GM21825 (cell line): Measurements from ENCODE around the gene CFAP46.
"Not testable (repeated sequence)": the region's sequence is repeated elsewhere in the genome, so short reads cannot be mapped to it uniquely, and the experiment has no call there.

ENCODE experiments used
- ATAC-seq: cut with Tn5 transposase; IDR thresholded peaks from one replicate; pipeline ENCODE4 v1.9.1; 2021; ENCODE audit warnings: mild to moderate bottlenecking, moderate library complexity; ENCODE audit not compliant: unreplicated experiment

The CFAP46 gene

DNA sequence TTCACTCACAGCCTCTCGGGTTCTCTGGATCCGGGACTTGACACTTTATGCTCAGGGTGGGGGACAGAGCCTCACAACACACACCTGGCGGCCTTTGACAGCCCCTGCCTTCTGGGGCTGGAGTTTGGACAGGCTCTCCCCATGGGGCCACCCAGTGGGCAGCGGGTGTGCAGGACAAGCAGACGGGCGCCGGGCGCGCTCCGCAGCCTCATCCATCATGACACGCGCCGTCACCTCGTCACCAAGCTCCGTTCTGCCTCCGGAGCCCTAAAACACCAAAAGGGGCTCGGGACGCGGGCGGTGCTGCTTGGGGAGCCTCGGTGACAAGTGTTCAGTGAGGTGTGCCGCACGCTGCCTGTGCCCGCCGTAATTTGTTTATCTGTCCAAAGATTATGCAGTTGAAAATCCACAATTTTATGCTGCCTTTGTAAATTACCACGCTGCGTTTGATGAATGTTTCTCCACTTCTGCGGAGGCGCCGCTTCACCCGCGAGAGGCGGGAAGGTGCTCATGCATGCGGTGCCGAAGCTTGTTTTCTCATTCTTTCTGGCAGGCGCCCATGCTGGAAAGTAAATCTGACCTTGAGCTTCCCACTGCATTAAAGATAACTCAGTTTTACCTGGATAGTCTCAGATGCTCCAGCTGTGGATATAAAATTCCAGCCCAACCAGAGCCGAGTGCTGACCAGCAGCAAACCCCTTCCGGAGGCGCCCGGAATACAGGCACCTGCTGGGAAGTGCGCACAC, 162.6 kb downstream of the CFAP46 start:
- ATAC-seq = no peak

DNA sequence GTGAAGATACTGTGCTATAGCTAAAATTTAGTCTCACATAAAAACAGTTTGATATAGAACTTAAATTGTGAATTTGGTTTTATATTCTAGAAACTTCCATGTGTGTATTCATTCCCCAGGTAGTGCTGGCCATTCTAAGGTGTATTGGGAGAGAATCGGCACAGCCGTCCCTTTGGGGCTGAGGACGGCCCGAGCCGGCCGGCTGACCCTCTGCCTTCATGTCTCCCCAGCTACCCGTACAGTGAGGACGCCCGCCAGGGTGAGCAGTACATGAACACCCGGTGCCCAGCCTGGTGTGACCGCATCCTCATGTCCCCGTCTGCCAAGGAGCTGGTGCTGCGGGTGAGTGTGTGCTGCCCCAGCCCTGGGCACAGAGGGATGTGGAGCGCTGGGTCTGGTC, 164.9 kb downstream of the CFAP46 start:
- ATAC-seq = no peak

DNA sequence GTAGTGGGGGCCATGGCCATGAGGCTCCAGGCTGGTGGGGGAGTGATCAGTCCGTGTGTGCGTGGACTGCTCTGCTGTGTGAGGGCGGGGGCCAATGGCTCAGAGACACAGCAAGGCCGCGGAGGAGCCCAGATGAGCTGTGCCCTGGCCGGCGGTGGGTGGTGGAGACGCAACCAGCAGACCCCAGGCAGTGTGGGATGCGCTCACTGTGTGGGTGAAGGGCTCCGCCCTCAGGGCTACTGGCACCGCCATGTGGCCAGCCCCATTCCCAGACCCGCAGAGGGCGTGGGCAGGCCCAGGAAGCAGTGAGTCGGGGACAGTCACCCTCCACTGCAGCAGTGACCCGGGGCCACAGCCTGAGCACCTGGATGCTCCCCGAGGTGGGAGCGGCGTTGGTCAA, 165.5 kb downstream of the CFAP46 start:
- no peak for ATAC-seq

DNA sequence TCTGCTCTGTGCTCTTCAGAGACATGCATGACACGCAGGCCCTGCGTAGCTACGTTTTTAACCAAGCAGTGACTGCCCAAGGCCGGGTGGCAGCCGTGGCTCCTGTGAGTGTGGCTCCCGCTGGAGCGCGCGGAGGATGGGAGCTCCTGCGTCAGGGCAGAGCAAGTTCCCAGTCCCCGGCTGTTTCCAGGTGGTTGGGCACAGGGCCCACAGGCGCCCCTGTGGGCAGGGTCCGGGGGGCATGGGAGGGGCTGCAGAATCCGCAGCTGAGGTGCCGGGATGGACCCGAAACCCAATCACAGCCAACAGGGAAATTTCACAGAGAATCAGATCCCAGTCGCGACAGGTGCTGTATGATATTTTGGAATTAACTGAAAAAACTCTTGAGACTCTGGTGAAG, 166.2 kb downstream of the CFAP46 start:
- ATAC-seq = no peak

DNA sequence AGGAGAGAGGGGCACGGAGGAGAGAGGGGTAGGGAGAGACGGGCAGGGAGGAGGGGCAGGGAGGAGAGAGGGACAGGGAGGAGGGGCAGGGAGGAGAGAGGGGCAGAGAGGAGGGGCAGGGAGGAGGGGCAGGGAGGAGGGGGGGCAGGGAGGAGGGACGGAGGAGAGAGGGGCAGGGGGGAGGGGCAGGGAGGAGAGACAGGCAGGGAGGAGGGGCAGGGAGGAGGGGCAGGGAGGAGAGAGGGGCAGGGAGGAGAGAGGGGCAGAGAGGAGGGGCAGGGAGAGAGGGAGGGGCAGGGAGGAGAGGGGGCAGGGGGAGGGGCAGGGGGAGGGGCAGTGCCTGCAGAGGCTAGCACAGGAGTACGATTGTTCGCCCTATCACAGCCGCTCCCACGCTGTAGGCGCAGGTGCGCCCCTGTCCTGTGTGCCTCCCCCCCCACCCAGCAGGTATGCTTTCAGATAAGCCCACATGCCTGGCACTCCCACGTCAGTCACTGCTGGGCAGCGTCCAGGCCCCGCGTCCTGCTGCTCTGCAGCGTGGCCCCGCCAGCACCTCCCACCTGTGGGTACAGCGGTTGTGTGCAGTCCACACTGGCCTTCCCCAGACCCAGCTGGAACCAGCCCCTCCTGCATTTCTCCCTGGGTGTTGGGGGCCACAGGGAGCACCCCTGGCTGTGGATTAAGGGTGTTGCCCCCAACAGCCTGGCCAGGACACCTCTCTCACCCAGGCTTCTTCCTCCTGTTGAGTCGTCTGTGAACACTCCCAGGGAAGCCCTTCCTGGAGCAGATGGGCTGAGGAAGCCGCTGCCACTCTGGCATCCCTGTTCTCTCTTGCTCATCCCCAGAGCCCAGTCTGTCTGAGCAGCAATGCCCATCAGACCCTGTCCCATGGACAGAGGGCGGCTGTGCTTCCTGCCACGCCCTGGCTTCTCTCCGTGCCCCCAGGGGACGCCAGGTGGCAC, 167.2 kb downstream of the CFAP46 start:
- ATAC-seq = no peak

DNA sequence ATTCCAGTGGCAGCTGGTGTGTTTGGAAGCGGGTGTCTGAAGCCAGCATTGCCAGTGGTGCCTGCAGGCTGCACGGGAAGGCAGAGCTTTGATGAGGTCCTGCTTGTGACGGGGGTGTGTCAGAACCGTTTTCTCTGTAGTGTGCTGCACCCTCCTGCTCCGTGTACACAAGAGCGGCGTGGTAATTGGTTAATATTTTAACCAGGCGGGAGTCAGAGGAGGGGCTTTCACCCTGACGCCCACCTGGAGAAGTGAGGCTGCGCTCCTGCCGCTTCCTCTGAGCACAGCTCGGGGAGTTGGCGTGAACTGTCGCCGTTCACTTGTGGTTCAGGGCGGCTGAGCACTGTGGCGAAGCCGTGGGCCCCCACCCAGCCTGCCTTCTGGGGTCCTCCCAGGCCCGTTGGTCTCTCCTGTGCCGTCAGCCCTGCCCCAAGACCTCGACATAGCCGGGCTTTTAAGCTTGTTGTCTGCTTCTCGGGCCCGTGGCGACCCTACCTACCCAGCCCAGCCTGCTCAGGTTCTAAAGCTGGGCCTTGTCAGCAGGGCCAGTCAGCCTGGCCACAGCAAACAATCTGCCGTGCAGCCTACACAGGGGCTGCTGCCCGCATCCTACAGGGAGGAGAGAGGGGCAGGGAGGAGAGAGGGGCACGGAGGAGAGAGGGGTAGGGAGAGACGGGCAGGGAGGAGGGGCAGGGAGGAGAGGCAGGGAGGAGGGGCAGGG, 168.0 kb downstream of the CFAP46 start:
- ATAC-seq = no peak

DNA sequence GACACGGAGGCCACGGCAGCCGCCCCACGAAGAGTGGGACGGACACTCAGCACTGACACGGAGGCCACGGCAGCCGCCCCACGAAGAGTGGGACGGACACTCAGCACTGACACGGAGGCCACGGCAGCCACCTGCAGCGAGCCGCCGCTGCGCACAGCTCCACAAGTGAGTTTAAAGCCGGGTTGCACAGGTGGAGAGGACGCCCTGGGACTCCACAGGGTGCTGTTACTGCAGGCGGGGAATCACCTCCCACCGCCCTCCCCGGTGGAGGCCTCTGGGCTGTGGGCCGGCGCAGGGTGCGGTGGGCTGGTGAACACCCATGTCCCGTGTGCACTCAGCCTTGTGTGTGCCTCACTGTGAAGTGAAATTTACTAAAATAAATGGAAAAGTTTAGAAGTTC, 169.6 kb downstream of the CFAP46 start:
- ATAC-seq = not testable (repeated sequence)

DNA sequence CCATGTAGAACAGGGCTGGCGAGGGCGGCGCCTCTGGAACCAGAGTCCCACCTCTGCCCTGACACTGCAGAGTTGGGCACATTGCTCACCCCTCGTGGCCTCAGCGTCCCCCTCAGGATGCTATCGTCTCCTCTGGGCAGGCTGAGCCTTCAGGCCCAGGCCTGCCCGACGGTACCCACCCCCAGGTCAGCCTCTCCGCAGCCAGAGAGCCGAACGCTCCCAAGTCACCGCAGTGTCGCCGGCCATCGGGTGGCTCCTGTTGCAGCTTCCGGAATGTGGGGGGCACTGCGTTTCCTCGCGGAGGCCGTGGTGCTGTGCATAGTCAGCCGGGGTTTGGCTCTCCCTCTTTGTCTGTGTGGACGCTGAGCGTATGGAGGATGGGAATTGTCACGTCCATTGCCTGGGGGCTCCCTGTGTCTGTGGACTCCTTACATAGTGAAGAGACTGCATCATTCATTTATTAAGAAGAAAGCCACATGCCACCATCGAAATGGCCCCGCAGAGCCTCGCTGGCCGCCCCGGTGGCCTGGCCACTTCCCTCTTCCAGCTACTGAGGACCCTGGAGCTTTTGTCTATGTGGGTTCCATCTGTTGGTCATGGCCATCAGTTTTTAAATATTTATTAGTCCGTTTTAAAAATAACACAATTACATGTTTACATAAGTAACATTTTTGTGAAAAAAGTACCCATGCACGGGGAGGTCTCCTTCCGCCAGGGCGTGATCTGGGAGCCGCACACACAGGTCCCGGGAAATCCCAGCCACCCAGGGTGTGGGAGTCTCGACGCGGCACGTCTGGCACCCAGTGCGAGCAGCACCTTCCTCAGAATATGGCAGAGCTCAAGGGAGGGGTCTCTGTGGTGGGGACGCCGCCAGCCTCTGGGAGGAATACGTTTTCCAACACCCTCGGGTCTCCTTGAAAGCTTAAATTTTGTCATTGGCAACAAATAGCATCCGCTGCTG, 172.0 kb downstream of the CFAP46 start:
- no peak for ATAC-seq

DNA sequence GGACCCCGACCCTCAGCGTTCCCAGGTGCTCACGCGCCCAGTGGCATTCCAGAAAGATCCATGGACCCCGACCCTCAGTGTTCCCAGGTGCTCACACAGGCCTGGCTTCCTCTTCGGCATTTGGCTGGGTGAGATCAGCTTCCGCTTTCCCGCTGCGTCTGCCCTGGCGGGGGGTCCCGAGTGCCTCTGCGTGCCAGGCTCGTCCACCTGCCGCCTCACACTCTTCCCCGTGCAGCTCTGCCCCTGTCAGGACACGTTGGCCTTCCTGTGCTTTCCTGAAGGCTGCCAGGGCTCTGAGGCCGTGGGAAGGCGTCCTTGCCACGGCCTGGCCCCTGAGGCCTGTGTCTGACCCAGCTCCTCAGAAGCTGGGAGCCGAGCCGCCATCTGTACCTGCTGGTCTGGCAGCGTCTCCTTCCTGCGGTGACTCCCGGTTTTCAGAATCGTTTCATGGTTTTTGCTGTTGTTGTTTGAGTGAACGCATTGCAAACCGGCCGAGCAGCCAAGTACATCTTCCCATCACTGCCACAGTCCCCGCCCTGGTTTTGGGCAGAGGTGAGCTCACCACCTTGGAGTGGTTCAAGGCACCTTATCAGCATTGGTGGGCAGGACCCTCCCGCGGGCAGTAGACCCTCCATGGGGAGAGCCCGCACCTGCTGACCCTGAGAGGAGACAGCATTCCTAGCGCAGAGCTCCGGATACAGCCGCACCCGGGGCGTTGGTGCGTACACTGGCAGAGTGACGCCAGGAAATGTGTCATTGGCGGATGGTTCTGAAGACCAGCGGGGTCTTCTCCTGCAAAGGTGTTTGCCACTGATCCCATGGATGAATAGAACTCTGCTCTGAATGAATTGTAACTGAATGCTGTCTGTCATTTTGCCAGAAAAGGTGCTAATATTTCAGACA, 173.8 kb downstream of the CFAP46 start:
- no peak for ATAC-seq

DNA sequence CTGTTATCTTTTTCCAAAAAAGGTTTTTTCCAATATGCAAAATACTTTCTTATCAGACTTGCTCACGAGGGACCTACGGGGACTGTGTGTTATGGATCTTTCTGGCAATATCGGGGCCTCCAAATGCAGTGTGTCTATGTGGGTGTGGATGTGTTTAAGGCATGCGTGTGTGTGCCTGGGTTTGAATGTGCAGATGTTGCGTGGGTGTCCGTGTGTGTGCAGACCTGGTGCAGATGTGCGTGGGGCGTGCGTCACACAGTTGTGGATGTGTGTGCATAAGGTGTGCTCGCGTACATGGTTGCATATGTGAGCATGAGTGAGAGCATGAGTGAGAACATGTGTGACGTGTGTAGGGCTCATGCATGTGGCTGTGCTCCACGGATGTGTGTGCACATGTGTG, 176.1 kb downstream of the CFAP46 start:
- ATAC-seq = no peak

DNA sequence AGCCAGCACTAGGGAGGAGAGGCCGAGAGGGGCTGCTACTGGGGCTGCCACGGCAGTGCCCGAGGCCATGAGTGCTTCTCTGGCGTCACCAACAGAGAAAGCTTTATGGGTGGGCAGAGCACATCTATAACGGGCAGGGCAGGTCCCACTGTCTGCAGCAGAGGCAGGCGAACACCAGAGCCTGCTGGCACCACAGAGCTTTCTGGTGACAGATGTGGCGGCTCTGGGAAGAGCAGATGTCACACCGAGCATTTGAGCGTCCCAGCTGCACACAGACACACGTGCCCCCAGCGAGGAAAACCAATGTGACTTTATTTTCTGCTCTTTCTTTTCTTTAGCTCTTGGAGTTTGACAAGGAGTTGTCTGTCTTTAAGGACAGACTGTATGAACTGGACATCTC, 176.9 kb downstream of the CFAP46 start:
- no peak for ATAC-seq

DNA sequence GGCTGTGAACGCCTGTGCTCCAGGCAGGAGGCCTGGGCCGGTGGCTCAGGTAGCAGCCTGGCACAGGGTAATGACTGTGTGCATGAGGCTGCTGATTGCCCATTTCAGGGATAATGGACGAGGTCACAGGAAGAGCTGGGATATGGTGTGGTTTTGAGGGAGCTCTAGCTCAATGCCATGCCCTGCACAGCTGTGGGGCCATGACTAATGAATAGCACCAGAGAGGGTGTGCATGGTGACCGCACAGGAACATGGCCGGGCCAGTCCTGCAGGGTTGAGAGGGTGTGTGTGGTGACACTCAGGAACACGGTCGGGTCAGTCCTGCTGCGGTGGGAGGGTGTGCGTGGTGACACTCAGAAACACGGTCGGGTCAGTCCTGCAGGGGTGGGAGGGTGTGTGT, 178.3 kb downstream of the CFAP46 start:
- ATAC-seq = no peak

DNA sequence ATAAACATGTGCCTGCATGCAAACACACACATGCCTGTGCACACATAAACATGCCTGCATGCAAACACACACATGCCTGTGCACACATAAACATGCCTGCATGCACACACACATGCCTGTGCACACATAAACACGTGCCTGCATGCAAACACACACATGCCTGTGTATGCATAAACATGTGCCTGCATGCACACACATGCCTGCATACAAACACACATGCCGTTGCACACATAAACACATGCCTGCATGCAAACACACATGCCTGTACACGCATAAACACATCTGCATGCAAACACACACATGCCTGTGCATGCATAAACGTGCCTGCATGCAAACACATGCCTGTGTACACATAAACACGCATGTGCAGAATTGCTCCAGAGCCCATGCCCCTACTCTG, 178.8 kb downstream of the CFAP46 start:
- ATAC-seq = no peak

DNA sequence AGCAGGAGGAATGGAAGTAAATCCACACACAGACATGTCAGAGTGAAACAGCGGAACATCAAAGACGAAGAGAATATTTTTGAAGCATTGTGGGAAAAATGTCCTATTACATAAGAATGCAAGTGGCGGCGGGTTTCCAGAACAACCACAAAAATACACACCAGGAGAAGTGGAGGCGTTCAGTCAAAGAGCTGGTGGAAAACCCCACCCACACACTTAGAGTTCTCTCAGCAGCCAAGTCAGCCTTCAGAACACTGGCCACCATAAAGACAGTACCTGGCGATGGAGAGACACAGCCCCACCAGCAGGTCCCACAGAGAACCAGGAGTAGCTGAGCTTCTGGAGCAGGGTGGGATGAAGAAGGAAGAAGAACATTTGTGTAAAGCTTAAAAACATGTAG, 180.1 kb downstream of the CFAP46 start:
- no peak for ATAC-seq

DNA sequence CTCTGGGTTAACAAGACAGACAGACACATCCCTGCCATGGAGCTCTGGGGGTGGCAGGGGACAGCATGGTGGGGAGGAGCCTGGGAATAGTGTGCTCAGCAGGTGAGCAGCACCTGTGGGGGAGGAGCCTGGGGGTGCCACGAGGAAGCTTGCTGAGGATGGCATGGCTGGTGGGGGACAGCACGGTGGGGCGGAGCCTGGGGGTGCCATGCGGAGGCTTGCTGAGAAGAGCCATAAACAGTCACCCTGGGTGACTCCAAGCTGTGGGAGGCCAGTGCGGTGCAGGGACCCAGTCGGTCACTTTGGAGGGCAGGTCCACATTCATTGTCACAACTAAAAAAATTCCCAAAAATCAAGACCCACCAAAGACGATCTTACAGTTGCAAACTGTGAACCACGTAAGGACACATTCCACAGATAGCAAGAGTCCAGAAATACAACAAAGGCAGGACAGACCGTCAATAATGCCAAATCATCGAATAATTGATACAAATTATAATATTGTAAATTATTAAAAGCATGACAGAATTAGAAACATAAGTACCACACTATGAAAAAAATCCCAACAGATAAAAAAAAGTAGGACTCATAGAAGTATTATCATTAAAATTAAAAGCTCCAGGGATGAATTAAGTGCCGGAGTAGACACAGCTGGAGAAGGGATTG, 180.8 kb downstream of the CFAP46 start:
- ATAC-seq = no peak

DNA sequence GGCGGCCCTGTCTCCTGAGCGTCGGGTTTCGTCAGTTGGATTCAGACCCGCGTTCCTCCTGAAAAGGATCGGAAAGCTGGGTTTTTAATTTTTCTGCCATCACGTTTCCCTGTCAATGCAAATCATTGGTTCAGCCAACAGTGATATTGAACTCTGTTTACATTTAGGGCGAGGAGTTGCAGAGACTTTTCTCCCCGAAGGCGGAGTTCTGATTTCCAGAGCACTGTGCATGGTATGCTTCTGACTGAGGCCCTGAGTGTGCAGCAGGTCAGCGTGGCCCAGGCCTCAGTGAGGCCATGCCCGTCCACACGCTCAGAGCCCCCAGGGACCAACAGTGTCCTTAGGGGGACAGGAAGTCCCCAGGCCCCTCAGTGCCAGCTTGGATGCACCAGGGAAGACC, 183.5 kb downstream of the CFAP46 start:
- ATAC-seq = no peak
